ENCODE results near the gene CYTH1.
A peak's percentile ranks its signal among the peaks of the same experiment; 100 is the strongest.

Gene CYTH1

DNA sequence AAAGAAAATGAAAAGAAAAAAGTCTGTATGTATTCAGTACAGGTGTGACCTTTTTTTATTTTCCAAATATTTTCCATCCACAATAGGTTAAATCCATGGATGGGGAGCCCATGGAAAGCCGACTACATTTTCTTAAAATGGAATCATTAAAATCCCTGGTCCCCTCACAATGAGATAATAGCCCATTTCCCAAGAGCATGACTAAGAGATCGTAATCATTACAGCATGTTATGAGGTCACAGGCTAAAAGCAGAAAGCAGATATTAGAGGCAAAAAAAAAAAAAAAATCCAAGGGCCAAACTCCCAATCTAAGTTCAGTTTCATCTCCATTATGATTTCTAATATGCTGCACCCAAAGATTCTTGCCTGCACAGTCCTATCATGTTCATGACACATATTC lies 44.7 kb downstream of the CYTH1 start:
- DNase-seq (ENCODE audit: low read depth in 1 of 2, low spot score in 1 of 2): no peak

GRCh38 chr17:78736526-78737079 lies 45.5 kb downstream of the CYTH1 start:
- DNase-seq (ENCODE audit: low read depth in 1 of 2, low spot score in 1 of 2): peak in 1 of 2 donors; percentile 36

DNA sequence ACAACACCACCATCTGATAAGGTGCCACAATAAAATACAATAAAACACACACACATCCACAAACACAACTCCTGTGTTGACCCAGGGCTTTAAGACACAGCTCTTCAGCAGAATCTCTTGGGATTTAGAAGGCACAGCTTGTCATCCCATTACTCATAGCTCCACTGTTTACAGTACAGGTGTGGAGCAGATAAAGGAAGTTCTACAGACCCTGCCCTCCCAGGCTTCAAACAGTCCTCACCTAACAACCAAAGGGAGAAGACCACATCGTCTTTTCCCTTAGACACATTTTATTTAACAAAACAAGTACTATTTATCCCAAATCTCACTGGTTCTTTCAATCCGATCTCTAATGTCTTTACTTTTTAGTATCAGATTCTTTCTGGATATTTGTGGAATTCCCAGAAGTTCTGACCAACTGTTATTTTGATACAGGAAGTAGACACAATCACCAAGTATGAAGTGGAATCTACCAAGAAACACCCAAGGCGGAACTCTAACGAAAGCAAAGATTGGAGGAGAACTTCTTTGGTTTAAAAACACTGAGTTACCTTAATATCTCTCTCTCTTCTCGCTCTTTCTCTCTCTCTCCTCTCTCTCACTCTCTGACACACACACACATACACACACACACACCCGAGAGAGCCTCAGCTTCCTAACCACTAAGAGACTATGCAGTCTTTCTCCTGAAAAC lies 46.1 kb downstream of the CYTH1 start:
- no peak for DNase-seq (ENCODE audit: low read depth in 1 of 2, low spot score in 1 of 2)

DNA sequence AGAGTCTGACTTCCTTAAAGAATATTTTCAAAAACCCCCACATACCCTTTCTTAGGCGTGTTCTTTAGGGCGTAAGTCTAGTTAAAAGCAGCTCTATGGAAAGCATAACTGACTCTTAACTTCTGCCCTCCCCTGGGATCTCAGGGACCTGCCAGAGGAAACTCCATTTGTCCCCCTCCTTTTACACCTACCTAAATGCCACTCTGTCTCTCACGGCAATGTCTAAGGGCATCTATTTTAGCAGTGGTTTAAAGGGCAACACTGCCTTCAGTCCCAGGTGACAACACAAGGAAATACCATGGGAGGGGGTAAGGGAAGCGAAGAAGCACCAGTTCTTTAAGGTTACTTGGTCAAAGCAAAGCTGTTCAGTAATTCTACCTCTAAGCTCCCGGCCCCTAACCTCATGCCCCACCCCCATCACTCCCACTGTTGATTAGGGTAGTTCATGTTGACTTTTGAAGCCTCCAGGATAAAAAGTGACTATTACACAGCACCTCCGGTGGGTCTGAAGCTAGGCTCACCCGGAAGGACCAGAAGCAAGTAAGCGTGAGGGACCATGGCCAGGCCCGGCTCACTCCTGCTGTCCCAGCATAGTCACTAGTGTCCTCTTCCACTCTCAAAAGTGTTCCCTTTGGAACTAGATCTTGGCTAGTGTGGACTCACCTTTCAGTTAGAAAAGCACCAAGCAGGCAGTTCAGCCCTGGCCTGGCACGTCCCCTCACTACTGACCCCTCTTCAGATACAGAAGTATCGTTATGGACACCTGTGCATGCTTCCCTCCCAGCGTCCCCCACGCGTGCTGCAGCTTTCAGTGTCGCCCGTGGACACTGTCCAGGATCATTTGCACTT lies 47.1 kb downstream of the CYTH1 start:
- no peak for DNase-seq (ENCODE audit: low read depth in 1 of 2, low spot score in 1 of 2)

DNA sequence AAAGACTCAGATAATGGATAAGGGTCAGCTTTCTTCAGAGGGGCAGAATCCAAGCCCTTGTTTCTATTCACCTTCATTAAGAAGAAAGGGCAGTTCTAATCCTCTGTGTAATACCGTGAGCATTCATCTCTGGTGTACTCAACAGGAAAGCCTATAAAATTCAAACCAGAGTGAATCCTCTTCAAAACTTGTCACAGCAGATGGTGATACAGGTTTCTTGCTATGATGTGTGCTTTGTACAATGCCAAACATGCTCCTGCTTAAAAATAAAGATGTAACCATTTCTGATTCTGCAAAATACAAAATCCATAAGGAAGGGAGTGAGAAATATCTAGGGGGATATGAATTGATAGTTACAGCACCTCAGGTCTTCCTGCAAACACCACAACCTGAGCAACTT lies 49.7 kb downstream of the CYTH1 start:
- no peak for DNase-seq (ENCODE audit: low read depth in 1 of 2, low spot score in 1 of 2)

DNA sequence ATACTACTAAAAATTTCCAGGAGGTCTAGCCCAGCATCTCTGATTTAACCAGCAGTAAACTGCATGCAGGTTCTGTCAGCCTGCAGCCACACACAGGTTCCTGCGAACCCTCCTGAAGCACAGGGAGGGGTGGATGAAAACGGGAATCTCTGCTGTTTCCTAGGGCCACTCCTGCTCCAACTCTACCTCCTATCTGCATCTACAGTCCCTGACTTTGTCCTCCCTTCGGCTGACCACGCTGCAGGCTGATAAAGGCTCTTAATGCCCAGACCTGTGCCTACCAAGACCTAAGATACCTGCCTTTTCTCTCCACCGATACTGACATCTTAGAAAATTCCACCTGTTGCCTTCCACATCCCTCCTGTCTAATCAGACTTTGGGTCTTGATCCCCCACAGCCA lies 50.2 kb downstream of the CYTH1 start:
- DNase-seq (ENCODE audit: low read depth in 1 of 2, low spot score in 1 of 2): no peak

DNA sequence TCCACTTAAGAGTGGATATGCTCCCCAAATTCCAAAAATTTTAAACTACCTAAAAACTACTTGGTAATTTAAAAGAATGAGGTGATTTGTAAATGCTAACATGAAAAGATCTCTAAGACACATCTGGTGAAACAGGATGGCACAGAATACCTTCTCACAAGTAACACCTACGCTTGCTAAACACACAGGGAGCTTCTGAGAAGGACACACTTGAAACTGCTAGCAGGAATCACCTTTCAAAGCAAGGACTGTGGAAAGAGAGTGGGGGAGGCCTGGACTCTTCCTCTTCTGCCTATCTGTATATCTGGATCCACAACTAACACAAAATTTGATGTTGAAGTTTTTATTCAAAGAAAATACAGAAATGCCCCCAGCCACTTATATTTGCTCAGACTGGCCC lies 52.4 kb downstream of the CYTH1 start:
- DNase-seq (ENCODE audit: low read depth in 1 of 2, low spot score in 1 of 2): no peak

- DNase-seq (ENCODE audit: low read depth in 1 of 2, low spot score in 1 of 2): no peak
Observed at GRCh38 chr17:78728495-78728894, 53.6 kb downstream of the CYTH1 start.

GRCh38 chr17:78727476-78728229 lies 54.4 kb downstream of the CYTH1 start:
- no peak for DNase-seq (ENCODE audit: low read depth in 1 of 2, low spot score in 1 of 2)

GRCh38 chr17:78727057-78727456 lies 55.0 kb downstream of the CYTH1 start:
- DNase-seq (ENCODE audit: low read depth in 1 of 2, low spot score in 1 of 2): no peak

GRCh38 chr17:78726513-78726912 lies 55.6 kb downstream of the CYTH1 start:
- no peak for DNase-seq (ENCODE audit: low read depth in 1 of 2, low spot score in 1 of 2)

- DNase-seq (ENCODE audit: low read depth in 1 of 2, low spot score in 1 of 2): no peak
Observed at GRCh38 chr17:78725448-78726021, 56.5 kb downstream of the CYTH1 start.

- no peak for DNase-seq (ENCODE audit: low read depth in 1 of 2, low spot score in 1 of 2)
Observed at GRCh38 chr17:78724999-78725398, 57.1 kb downstream of the CYTH1 start.

DNA sequence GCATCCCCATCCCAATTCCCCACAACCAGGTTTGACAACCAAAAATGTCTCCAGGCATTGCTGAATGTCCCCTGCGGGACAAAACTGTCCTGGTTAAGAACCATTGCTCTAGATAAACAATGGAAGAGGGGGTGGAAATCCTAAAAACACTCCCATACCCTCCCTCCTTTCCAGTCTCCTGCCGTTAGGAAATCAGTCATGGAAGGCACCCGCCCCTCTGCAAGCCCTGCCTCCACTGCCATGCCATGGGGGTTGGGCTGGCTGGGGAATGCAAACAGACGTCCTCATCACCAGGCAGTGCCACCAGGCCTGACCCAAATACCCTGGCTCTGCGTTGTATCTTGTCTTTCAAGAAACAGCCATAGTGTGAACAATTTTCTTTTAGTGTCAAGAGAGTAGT lies 57.5 kb downstream of the CYTH1 start:
- no peak for DNase-seq (ENCODE audit: low read depth in 1 of 2, low spot score in 1 of 2)

DNA sequence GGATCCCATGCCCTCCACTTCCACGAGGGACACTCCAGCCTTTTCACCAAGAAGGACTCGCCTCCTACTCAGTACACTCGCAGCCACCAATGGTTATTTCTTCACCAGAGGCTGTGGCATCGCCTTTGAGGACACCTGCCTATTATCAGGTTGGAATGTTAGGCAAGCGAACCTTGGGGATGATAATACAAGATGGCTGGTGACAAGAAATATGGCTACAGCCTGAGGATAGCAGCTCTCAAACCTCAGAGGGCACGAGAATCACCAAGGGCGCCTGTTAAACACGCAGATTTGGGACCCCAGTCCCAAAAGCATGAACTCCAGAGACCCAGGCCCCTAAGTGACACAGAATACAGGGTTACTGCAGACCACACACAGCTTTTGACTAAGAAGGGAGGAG lies 58.1 kb downstream of the CYTH1 start:
- DNase-seq (ENCODE audit: low read depth in 1 of 2, low spot score in 1 of 2): no peak

- no peak for DNase-seq (ENCODE audit: low read depth in 1 of 2, low spot score in 1 of 2)
Observed at GRCh38 chr17:78723001-78723796, 58.9 kb downstream of the CYTH1 start.

- no peak for DNase-seq (ENCODE audit: low read depth in 1 of 2, low spot score in 1 of 2)
Observed at GRCh38 chr17:78722246-78722761, 59.8 kb downstream of the CYTH1 start.

DNA sequence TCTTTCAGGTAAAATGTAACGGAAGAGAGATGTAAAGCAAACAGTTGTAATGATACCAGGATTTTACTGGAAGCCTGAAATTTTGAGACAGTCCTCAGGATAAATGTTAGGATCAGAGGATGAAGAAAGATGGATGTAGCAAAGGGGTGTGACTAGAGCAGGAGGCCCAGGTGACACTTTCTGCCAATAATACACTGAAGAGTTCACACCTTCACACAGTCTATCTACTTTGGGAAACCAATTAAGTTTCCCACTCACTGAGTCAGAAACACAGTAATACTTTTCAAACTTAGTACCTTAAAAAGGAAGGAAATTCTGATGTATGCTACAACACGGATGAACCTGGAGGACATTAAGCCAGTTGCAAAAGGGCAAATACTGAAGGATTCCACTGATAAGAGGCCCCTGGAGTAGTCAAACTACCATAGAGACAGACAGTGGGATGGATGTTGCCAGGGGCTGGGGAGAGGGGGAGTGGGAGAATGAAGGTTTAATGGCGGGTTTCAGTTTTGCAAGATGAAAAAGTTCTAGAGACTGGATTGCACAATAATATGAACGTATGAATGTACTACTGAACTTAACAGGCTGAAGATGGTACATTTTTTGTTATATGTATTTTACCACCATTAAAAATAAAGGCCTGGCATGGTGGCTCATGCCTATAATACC lies 62.3 kb downstream of the CYTH1 start:
- DNase-seq (ENCODE audit: low read depth in 1 of 2, low spot score in 1 of 2): no peak

- DNase-seq (ENCODE audit: low read depth in 1 of 2, low spot score in 1 of 2): no peak
Observed at GRCh38 chr17:78718575-78719208, 63.4 kb downstream of the CYTH1 start.

All from activated CD4-positive, alpha-beta T cell treated with anti-CD3 and anti-CD28 coated beads, Interleukin-2, amount 50 U/mL, for 24 hours (primary cell).